ENCODE data around the gene DIDO1. TPM values are rescaled to one million over a fixed set of nuclear protein-coding genes. Genes with fewer than 3 reads are reported as not detected.
A peak's percentile ranks its signal among the peaks of the same experiment; 100 is the strongest.

Gene DIDO1
- total RNA-seq, 4 donors from 2014 or later, result 68.3 to 135 (median 88.0) TPM

DNA sequence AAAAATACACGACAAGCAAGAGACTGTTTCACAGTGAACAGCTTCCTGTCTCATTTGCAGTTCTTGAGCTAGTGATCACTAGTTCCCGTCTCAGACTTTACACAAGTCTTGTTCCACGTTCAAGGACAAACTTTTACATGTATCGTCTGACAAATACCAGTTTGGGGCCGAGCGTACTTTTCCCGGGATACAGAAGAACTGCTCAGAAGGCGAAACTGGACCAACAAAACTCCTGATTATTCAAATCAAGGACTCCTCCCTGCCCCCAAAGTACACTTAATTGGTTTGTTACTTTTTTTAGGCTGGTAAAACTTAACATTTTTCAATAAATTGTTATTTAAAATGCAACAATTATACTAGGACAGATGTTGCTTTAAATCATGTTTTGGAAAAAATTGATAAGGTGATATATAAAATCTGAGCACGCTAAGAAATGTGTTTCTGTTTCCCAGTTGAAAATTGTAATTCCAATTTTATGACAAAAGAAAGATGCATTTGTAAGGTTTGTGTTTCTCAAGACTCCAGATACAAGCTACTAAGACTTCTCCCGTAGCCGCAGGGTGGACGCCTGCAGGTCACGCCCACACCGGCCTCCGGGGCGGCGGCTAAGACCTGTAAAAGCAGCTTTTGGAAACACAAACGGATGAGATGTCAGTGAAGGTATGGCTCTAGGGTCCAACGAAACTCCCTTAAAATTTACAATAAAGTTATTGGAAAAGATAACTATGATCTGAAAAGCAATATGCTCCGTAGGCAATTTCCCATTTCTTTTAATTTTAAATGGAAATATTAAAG lies 47.9 kb downstream of the DIDO1 start:
- in situ Hi-C loops (cut with MboI; ENCODE audit: low pct_ligation_motif_present in 1 of 4, low pct_unique_long_range_greater_than_20kb in 1 of 4, low sequenced_read_pairs in 3 of 4) (loop anchor here in 2 of 4 donors (25.0 kb wide), 1 partner anchor 134 kb away; the partner anchor contains the start of gene BHLHE23 (in 2 of the 2)), intact Hi-C loops (cut with DNase I; ENCODE audit: low total_unique reads) (no loop called here)
- TF ChIP-seq EP300 (IDR thresholded peaks at IDR 0.05; ENCODE audit: low read depth), result no peak
- TF ChIP-seq POLR2AphosphoS5 (IDR thresholded peaks at IDR 0.05), result no peak
- no peak for TF ChIP-seq POLR2A (IDR thresholded peaks at IDR 0.05)
- TF ChIP-seq, protein P1, sequence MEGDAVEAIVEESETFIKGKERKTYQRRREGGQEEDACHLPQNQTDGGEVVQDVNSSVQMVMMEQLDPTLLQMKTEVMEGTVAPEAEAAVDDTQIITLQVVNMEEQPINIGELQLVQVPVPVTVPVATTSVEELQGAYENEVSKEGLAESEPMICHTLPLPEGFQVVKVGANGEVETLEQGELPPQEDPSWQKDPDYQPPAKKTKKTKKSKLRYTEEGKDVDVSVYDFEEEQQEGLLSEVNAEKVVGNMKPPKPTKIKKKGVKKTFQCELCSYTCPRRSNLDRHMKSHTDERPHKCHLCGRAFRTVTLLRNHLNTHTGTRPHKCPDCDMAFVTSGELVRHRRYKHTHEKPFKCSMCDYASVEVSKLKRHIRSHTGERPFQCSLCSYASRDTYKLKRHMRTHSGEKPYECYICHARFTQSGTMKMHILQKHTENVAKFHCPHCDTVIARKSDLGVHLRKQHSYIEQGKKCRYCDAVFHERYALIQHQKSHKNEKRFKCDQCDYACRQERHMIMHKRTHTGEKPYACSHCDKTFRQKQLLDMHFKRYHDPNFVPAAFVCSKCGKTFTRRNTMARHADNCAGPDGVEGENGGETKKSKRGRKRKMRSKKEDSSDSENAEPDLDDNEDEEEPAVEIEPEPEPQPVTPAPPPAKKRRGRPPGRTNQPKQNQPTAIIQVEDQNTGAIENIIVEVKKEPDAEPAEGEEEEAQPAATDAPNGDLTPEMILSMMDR (IDR thresholded peaks at IDR 0.05), result no peak
- Histone ChIP-seq H3K36me3 (peaks cover 0 to 13% (median 0%) of the 10 kb centered on the region in 4 donors), H3K4me3 (no peak overlapping the region), H3K27me3 (no peaks in the 10 kb centered on the region), H3K27ac (no peak overlapping the region), H3K4me1 (peaks cover 8 to 23% (median 10%) of the 10 kb centered on the region in 4 donors), H3K9me3 (no peaks in the 10 kb centered on the region)
- DNase-seq, result no peak
- WGBS, 2 donors (ENCODE audit: low coverage in 1 of 2), result 88 to 90% methylated on average over 20 of the region's 20 CpGs

DNA sequence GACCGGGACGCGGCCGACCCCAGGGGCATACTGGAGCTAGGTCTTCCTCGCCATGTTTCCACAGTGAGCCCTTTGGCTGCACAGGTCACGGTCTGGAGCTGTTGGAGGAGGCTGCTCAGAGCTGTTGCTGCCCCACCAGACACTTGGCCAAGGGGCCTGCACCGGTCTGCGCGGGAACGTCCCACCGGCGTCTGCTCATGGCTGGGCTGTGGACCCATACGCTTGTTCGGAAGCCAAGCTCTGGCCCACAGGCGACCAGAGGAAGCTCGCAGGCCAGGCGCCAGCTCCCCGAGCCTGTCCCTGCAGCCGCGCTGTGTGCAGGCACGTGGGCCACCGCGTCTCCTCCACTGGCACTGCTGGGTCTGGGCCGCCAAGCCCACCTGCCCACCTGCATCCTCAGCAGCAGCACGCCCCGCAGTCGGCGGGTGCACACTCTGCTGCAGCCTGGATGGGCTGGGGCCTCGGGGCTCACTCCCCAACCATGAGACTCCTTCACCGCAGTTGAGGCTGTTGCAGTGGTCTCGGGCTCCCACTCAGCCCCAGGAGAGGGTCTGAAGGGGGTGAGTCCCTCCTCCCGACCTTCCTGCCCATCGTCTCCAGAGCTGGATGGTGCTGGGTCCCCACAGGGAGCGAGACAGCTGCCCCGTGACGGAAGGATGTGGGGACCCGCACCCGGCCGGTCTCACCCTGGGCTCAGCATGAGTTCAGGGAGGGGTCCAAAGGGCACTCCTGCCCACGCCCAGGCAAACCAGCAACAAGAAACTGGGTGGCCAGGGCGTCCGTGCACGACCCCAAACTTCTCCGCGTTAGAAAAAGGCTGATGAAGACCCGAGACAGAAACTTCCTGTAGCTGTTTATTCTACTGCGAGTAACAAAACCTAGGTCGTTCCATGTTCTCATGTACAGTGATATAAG lies 49.1 kb downstream of the DIDO1 start:
- Histone ChIP-seq H3K36me3 (peaks cover 0 to 13% (median 0%) of the 10 kb centered on the region in 4 donors), H3K27me3 (no peaks in the 10 kb centered on the region), H3K4me1 (peaks cover 8 to 25% (median 10%) of the 10 kb centered on the region in 4 donors), H3K4me3 (no peak overlapping the region), H3K9me3 (no peaks in the 10 kb centered on the region), H3K27ac (peak overlapping the region; percentile 55 to 86 (median 72))
- WGBS, 2 donors (ENCODE audit: low coverage in 1 of 2), result 66 to 74% methylated on average over 6 to 40 of the region's 48 CpGs
- peak; percentile 50 for DNase-seq
- TF ChIP-seq, protein P1 (IDR thresholded peaks at IDR 0.05), result no peak
- TF ChIP-seq EP300 (IDR thresholded peaks at IDR 0.05; ENCODE audit: low read depth) (no peak), POLR2AphosphoS5 (IDR thresholded peaks at IDR 0.05) (no peak), POLR2A (IDR thresholded peaks at IDR 0.05) (no peak)
- in situ Hi-C loops (cut with MboI; ENCODE audit: low pct_ligation_motif_present in 1 of 4, low pct_unique_long_range_greater_than_20kb in 1 of 4, low sequenced_read_pairs in 3 of 4) (loop anchor here in 2 of 4 donors (25.0 kb wide), 1 partner anchor 135 kb away; the partner anchor contains the start of gene BHLHE23 (in 2 of the 2)), intact Hi-C loops (cut with DNase I; ENCODE audit: low total_unique reads) (no loop called here)

DNA sequence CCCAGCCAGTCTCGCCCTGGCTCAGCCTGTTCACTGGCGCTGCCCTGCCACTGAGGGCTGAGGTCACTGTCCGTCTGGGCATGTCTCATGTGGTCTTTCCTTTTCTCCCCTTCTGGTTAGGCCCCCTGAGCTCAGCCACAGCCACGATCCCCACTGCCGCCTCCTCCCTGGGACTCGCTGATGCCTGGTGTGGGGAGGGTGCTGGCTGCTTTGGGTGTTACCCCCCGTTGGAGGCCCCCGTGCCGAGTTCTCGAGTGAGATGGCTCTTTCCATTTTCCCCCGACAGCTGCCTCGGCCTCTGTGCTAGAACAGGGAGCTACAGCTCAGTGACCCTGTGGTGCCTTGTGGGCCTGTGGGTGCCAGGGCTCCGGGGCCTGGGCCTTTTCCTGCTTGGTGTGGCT lies 49.8 kb downstream of the DIDO1 start:
- H3K36me3 ChIP-seq, result peaks cover 0 to 9% (median 0%) of the 10 kb centered on the region in 4 donors
- intact Hi-C loops (cut with DNase I; ENCODE audit: low total_unique reads) (no loop called here), in situ Hi-C loops (cut with MboI; ENCODE audit: low pct_ligation_motif_present in 1 of 4, low pct_unique_long_range_greater_than_20kb in 1 of 4, low sequenced_read_pairs in 3 of 4) (loop anchor here in 2 of 4 donors (25.0 kb wide), 1 partner anchor 136 kb away; the partner anchor contains the start of gene BHLHE23 (in 2 of the 2))
- H3K9me3 ChIP-seq, result no peaks in the 10 kb centered on the region
- H3K4me3 ChIP-seq, result no peak overlapping the region
- peak overlapping the region; percentile 55 to 86 (median 72) for H3K27ac ChIP-seq
- DNase-seq, result no peak
- 71 to 87% methylated on average over 3 to 13 of the region's 13 CpGs for WGBS, 2 donors (ENCODE audit: low coverage in 1 of 2)
- TF ChIP-seq POLR2A (IDR thresholded peaks at IDR 0.05), result no peak
- TF ChIP-seq POLR2AphosphoS5 (IDR thresholded peaks at IDR 0.05), result no peak
- no peak for TF ChIP-seq EP300 (IDR thresholded peaks at IDR 0.05; ENCODE audit: low read depth)
- TF ChIP-seq, protein P1 (IDR thresholded peaks at IDR 0.05), result no peak
- H3K27me3 ChIP-seq, result no peaks in the 10 kb centered on the region
- peaks cover 8 to 25% (median 10%) of the 10 kb centered on the region in 4 donors for H3K4me1 ChIP-seq
